Erythroblast (primary cell): ENCODE measurements around the gene DHX30.

ENCODE experiments used
- GATA1 ChIP-seq: IDR thresholded peaks from 2 replicates; pipeline ENCODE4 v1.6.1; 2011; ENCODE audit warnings: low read depth, mild to moderate bottlenecking, control low read depth, low read length, moderate library complexity
- POLR2A ChIP-seq: IDR thresholded peaks from 2 replicates; pipeline ENCODE4 v1.6.1; 2011; ENCODE audit warnings: mild to moderate bottlenecking, low read length

DNA sequence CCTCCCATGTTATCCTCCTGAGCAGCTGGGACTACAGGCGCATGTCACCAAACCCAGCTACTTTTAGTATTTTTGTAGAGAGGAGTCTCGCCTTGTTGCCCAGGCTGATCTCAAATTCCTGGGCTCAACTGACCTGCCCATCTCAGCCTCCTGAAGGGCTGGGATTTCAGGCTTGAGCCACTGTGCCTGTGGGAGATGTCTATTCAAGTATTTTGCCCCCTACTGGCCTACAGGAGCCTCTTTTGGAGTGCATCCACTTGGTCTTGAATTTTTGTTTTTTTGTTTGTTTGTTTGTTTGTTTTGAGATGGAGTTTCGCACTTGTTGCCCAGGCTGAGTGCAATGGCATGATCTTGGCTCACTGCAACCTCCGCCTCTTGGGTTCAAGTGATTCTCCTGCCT is 3.2 kb upstream of the DHX30 start:
- TF ChIP-seq POLR2A (no peak), GATA1 (no peak)
